ENCODE measurements around the gene BCAS1.

The BCAS1 gene

GRCh38 chr20:53945478-53945877, 124.9 kb downstream of the BCAS1 start:
- H2AFZ ChIP-seq, result no peak overlapping the region
- peaks cover 5% of the 10 kb centered on the region for H3K4me1 ChIP-seq
- H3K79me2 ChIP-seq, result no peaks in the 10 kb centered on the region
- H3K36me3 ChIP-seq (ENCODE audit: control insufficient read depth, insufficient read depth, low read length), result no peaks in the 10 kb centered on the region
- no peak overlapping the region for H3K9ac ChIP-seq
- no peaks in the 10 kb centered on the region for H3K9me3 ChIP-seq (ENCODE audit: control insufficient read depth, low read length)
- H3K4me2 ChIP-seq (ENCODE audit: low read length), result no peak overlapping the region
- no peak overlapping the region for H3K4me3 ChIP-seq (ENCODE audit: low read depth, low read length)
- H3K27me3 ChIP-seq (ENCODE audit: control insufficient read depth, insufficient read depth, low read length), result no peaks in the 10 kb centered on the region
- no peak overlapping the region for H3K27ac ChIP-seq
- TF ChIP-seq CTCF (IDR thresholded peaks at IDR 0.05), result no peak

GRCh38 chr20:53944796-53945195, 125.6 kb downstream of the BCAS1 start:
- H3K9ac ChIP-seq, result no peak overlapping the region
- TF ChIP-seq CTCF (IDR thresholded peaks at IDR 0.05), result no peak
- no peak overlapping the region for H3K27ac ChIP-seq
- no peaks in the 10 kb centered on the region for H3K36me3 ChIP-seq (ENCODE audit: control insufficient read depth, insufficient read depth, low read length)
- no peaks in the 10 kb centered on the region for H3K79me2 ChIP-seq
- no peaks in the 10 kb centered on the region for H3K9me3 ChIP-seq (ENCODE audit: control insufficient read depth, low read length)
- no peak overlapping the region for H3K4me2 ChIP-seq (ENCODE audit: low read length)
- H2AFZ ChIP-seq, result no peak overlapping the region
- H3K27me3 ChIP-seq (ENCODE audit: control insufficient read depth, insufficient read depth, low read length), result no peaks in the 10 kb centered on the region
- no peak overlapping the region for H3K4me3 ChIP-seq (ENCODE audit: low read depth, low read length)
- H3K4me1 ChIP-seq, result peaks cover 11% of the 10 kb centered on the region

GRCh38 chr20:53943522-53944291, 126.7 kb downstream of the BCAS1 start:
- H3K4me3 ChIP-seq (ENCODE audit: low read depth, low read length), result peak overlapping the region; percentile 39
- no peaks in the 10 kb centered on the region for H3K36me3 ChIP-seq (ENCODE audit: control insufficient read depth, insufficient read depth, low read length)
- no peaks in the 10 kb centered on the region for H3K79me2 ChIP-seq
- H3K4me1 ChIP-seq, result peaks cover 21% of the 10 kb centered on the region
- no peaks in the 10 kb centered on the region for H3K27me3 ChIP-seq (ENCODE audit: control insufficient read depth, insufficient read depth, low read length)
- TF ChIP-seq CTCF (IDR thresholded peaks at IDR 0.05), result peak; percentile 69
- no peak overlapping the region for H3K9ac ChIP-seq
- peak overlapping the region; percentile 54 for H3K4me2 ChIP-seq (ENCODE audit: low read length)
- H3K9me3 ChIP-seq (ENCODE audit: control insufficient read depth, low read length), result no peaks in the 10 kb centered on the region
- peak overlapping the region; percentile 25 for H2AFZ ChIP-seq
- H3K27ac ChIP-seq, result no peak overlapping the region

GRCh38 chr20:53942973-53943372, 127.4 kb downstream of the BCAS1 start:
- TF ChIP-seq CTCF (IDR thresholded peaks at IDR 0.05), result no peak
- Histone ChIP-seq H3K27ac (no peak overlapping the region), H3K4me1 (peaks cover 21% of the 10 kb centered on the region), H2AFZ (no peak overlapping the region), H3K4me2 (ENCODE audit: low read length) (no peak overlapping the region), H3K9ac (no peak overlapping the region), H3K9me3 (ENCODE audit: control insufficient read depth, low read length) (no peaks in the 10 kb centered on the region), H3K36me3 (ENCODE audit: control insufficient read depth, insufficient read depth, low read length) (no peaks in the 10 kb centered on the region), H3K79me2 (no peaks in the 10 kb centered on the region), H3K27me3 (ENCODE audit: control insufficient read depth, insufficient read depth, low read length) (no peaks in the 10 kb centered on the region), H3K4me3 (ENCODE audit: low read depth, low read length) (no peak overlapping the region)

GRCh38 chr20:53942472-53942816, 128.0 kb downstream of the BCAS1 start:
- H3K9ac ChIP-seq, result no peak overlapping the region
- H3K4me2 ChIP-seq (ENCODE audit: low read length), result no peak overlapping the region
- no peaks in the 10 kb centered on the region for H3K79me2 ChIP-seq

More at GRCh38 chr20:53942472-53942816, 128.0 kb downstream of the BCAS1 start:
- TF ChIP-seq CTCF (IDR thresholded peaks at IDR 0.05), result no peak
- H3K27ac ChIP-seq, result no peak overlapping the region
- H3K27me3 ChIP-seq (ENCODE audit: control insufficient read depth, insufficient read depth, low read length), result no peaks in the 10 kb centered on the region
- H3K4me1 ChIP-seq, result peaks cover 21% of the 10 kb centered on the region
- no peak overlapping the region for H3K4me3 ChIP-seq (ENCODE audit: low read depth, low read length)
- no peaks in the 10 kb centered on the region for H3K36me3 ChIP-seq (ENCODE audit: control insufficient read depth, insufficient read depth, low read length)
- H2AFZ ChIP-seq, result peak overlapping the region; percentile 65
- H3K9me3 ChIP-seq (ENCODE audit: control insufficient read depth, low read length), result no peaks in the 10 kb centered on the region

All from parathyroid adenoma (tissue), 2 donors.